Measurements from ENCODE around the gene PGLYRP3.

GRCh38 chr1:153340356-153340755 is 27.6 kb upstream of the PGLYRP3 start:
- no peak for TF ChIP-seq EP300 (conservative IDR thresholded peaks at IDR 0.05; ENCODE audit: poor library complexity, severe bottlenecking)
- no peak for TF ChIP-seq CTCF (IDR thresholded peaks at IDR 0.05; ENCODE audit: poor library complexity, severe bottlenecking)
- TF ChIP-seq EZH2 (IDR thresholded peaks at IDR 0.05; ENCODE audit: borderline replicate concordance, insufficient read depth, low read length, poor library complexity, severe bottlenecking): no peak
- no peak for TF ChIP-seq POLR2AphosphoS5 (IDR thresholded peaks at IDR 0.05)
